ENCODE results near the gene BCL2. TPM values are rescaled to one million over a fixed set of nuclear protein-coding genes. Genes with fewer than 3 reads are reported as not detected.

Gene BCL2
- total RNA-seq, 1 donor from 2014 or later: 17.9 TPM

DNA sequence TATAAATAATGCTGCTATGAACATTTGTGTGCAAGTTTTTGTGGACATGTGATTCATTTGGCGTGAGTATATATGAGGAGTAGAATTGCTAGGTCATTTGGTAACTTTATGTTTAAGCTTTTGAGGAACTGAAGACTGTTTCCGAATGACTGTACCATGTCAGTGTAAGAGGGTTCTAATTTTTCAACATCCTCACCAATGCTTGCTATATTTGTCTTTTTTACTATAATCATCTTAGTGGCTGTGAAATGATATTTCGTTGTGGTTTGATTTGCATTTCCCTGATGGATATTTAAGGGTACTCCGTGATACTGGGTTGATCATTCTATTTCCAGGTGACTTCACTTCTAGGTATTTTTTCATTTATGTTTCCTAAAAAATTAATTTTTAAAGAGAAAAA lies 241.1 kb downstream of the BCL2 start:
- DNase-seq (ENCODE audit: low spot score in 2 of 2) (no peak), FAIRE-seq (no peak)

DNA sequence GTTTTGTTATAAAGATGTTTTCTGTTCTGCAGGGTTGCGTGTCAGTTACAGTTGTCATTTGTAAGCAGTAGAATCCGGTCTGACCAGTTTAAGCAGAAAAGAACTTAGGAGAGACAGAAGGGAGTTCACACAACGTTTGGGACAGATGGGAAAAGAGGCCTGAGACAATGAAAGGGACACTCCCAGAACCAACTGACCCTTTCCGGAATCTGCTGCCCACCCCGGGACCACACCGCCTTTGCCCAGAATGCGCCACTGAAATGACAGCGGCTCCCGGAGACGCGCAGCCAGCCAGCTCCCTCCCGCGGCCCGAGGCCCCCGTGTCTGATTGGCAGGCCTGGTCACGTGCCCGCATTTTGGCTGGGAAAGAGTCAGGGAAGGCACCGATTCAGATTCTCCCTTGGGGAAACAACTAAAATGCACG lies 244.6 kb downstream of the BCL2 start:
- peak; percentile 56 to 60 for DNase-seq (ENCODE audit: low spot score in 2 of 2)
- no peak for FAIRE-seq

DNA sequence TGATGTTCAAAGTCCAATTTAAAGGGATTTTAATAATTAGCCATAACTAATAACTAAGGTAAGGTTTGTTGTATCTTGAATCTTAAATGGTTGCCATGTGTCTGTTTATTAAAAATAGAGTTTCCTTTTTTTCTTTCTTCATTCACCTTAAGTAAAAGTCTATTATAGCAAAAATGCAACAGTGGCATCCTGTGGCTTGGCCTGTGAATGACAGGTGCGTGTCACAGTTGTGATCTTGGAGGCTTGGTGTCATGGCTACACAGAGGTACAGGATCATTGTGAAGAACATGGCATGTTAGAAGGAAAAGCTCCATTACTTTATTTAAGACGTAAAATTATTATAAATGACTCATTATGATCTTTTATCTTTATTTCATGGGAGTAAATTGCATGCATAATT lies 246.1 kb downstream of the BCL2 start:
- FAIRE-seq: no peak
- DNase-seq (ENCODE audit: low spot score in 2 of 2): no peak

Small RNAs within 50 kb of the gene (small RNA-seq; reads per million reads assigned to genes)
- gene AC022726.1: not detected

Other genes with a start within 250 kb of the BCL2 start
- gene KDSR, start 47.4 kb upstream of the BCL2 start, total RNA-seq: 12.2 TPM
- gene VPS4B, start 102.7 kb upstream of the BCL2 start, total RNA-seq: 40.8 TPM
- gene SERPINB5, start 157.2 kb upstream of the BCL2 start, total RNA-seq: under 0.01 TPM
- gene SERPINB12, start 222.6 kb upstream of the BCL2 start, total RNA-seq: not detected